Mesendoderm (in vitro differentiated cells): Measurements from ENCODE around the gene WFIKKN1.

Experiments used
- DNase-seq: peaks from one replicate; pipeline ENCODE4 v3.0.0; 2013
- H2AK5ac ChIP-seq: 2 replicates; pipeline ENCODE4 v1.6.1; 2013; ENCODE audit warnings: low read length, inconsistent platforms
- H2BK120ac ChIP-seq: 2 replicates; pipeline ENCODE4 v1.6.1; 2013; ENCODE audit warnings: low read depth, mild to moderate bottlenecking, low read length, moderate library complexity, mixed read lengths
- H2BK15ac ChIP-seq: replicated peaks from 2 replicates; pipeline ENCODE4 v1.6.1; 2013; ENCODE audit warnings: low read depth, mild to moderate bottlenecking, moderate library complexity
- H2BK5ac ChIP-seq: 2 replicates; pipeline ENCODE4 v1.6.1; 2013; ENCODE audit warnings: low read length, inconsistent platforms
- H3K18ac ChIP-seq: 2 replicates; pipeline ENCODE4 v1.6.1; 2013; ENCODE audit warnings: mild to moderate bottlenecking, low read length, mixed read lengths
- H3K23ac ChIP-seq: one replicate; pipeline ENCODE4 v1.6.1; 2013; ENCODE audit warnings: low read length
- H3K27ac ChIP-seq: 2 replicates; pipeline ENCODE4 v1.5.1; 2013; ENCODE audit warnings: low read depth, mild to moderate bottlenecking, inconsistent platforms, low read length, moderate library complexity
- H3K27me3 ChIP-seq: 2 replicates; pipeline ENCODE4 v1.6.1; 2013; ENCODE audit warnings: low read length, control low read depth, mild to moderate bottlenecking, inconsistent platforms; ENCODE audit not compliant: insufficient read depth, poor library complexity
- H3K36me3 ChIP-seq: 2 replicates; pipeline ENCODE4 v1.6.1; 2013; ENCODE audit warnings: low read length, inconsistent platforms; ENCODE audit not compliant: control insufficient read depth, insufficient read depth
- H3K4ac ChIP-seq: one replicate; pipeline ENCODE4 v1.6.1; 2013; ENCODE audit warnings: low read depth, mild to moderate bottlenecking, low read length, moderate library complexity
- H3K4me1 ChIP-seq: 2 replicates; pipeline ENCODE4 v1.6.1; 2013; ENCODE audit warnings: low read depth, low read length, inconsistent platforms; ENCODE audit not compliant: control insufficient read depth
- H3K4me2 ChIP-seq: 2 replicates; pipeline ENCODE4 v1.6.1; 2013; ENCODE audit warnings: low read length
- H3K4me3 ChIP-seq: 2 replicates; pipeline ENCODE4 v1.5.1; 2013; ENCODE audit warnings: mild to moderate bottlenecking, low read length
- H3K56ac ChIP-seq: one replicate; pipeline ENCODE4 v1.6.1; 2013; ENCODE audit warnings: low read length
- H3K79me1 ChIP-seq: 2 replicates; pipeline ENCODE4 v1.6.1; 2013; ENCODE audit warnings: low read length, inconsistent platforms
- H3K79me2 ChIP-seq: 2 replicates; pipeline ENCODE4 v1.6.1; 2013; ENCODE audit warnings: mild to moderate bottlenecking, low read length; ENCODE audit not compliant: control insufficient read depth, insufficient read depth
- H3K9ac ChIP-seq: 2 replicates; pipeline ENCODE4 v1.6.1; 2013; ENCODE audit warnings: low read length, inconsistent platforms
- H4K5ac ChIP-seq: one replicate; pipeline ENCODE4 v1.6.1; 2013; ENCODE audit warnings: low read length
- H4K8ac ChIP-seq: one replicate; pipeline ENCODE4 v1.6.1; 2013; ENCODE audit warnings: low read depth, mild to moderate bottlenecking, control low read depth, low read length, moderate library complexity
- WGBS: extraction: QIAGEN DNeasy Blood & Tissue Kit; methylation state at CpG from one replicate; pipeline ENCODE4 v1.1.7; 2013; ENCODE audit warnings: low lambda C conversion rate, missing lambda C conversion rate; ENCODE audit not compliant: insufficient coverage; ENCODE audit errors: extremely low coverage; 5-methylcytosine and 5-hydroxymethylcytosine counted together

Gene WFIKKN1

GRCh38 chr16:585351-585750 lies 45.4 kb upstream of the WFIKKN1 start:
- no peak overlapping the region for H3K4me2 ChIP-seq
- H4K8ac ChIP-seq: no peak overlapping the region
- no peak overlapping the region for H3K4ac ChIP-seq
- H4K5ac ChIP-seq: no peak overlapping the region
- no peak overlapping the region for H3K18ac ChIP-seq
- H3K4me1 ChIP-seq: no peaks in the 10 kb centered on the region
- no peaks in the 10 kb centered on the region for H3K36me3 ChIP-seq
- H3K79me2 ChIP-seq: peaks cover 4% of the 10 kb centered on the region
- no peak overlapping the region for H2AK5ac ChIP-seq
- DNase-seq: peak; percentile 42
- H3K9ac ChIP-seq: no peak overlapping the region
- H3K23ac ChIP-seq: no peak overlapping the region
- no peak overlapping the region for H2BK120ac ChIP-seq
- no peak overlapping the region for H3K4me3 ChIP-seq
- H3K56ac ChIP-seq: no peak overlapping the region
- no CpG with 5 or more reads among the region's 10 CpGs for WGBS
- H3K79me1 ChIP-seq: peaks cover 2% of the 10 kb centered on the region
- no peaks in the 10 kb centered on the region for H3K27me3 ChIP-seq
- no peak overlapping the region for H3K27ac ChIP-seq
- H2BK5ac ChIP-seq: no peak overlapping the region
- H2BK15ac ChIP-seq: no peak overlapping the region

GRCh38 chr16:586047-586644 lies 44.6 kb upstream of the WFIKKN1 start:
- Histone ChIP-seq H3K4me3 (no peak overlapping the region), H3K4ac (no peak overlapping the region), H2BK15ac (no peak overlapping the region), H3K27me3 (no peaks in the 10 kb centered on the region), H2BK5ac (no peak overlapping the region), H2BK120ac (no peak overlapping the region), H4K5ac (no peak overlapping the region), H3K9ac (no peak overlapping the region), H3K79me1 (peaks cover 10% of the 10 kb centered on the region), H2AK5ac (no peak overlapping the region), H3K4me1 (peaks cover 3% of the 10 kb centered on the region), H3K23ac (no peak overlapping the region), H3K27ac (no peak overlapping the region), H4K8ac (no peak overlapping the region), H3K79me2 (peaks cover 10% of the 10 kb centered on the region), H3K36me3 (no peaks in the 10 kb centered on the region), H3K4me2 (no peak overlapping the region), H3K18ac (no peak overlapping the region), H3K56ac (no peak overlapping the region)
- no peak for DNase-seq
- no CpG with 5 or more reads among the region's 16 CpGs for WGBS

- DNase-seq: no peak
Measured at GRCh38 chr16:586645-587590, 43.9 kb upstream of the WFIKKN1 start.

GRCh38 chr16:588639-588888 lies 42.2 kb upstream of the WFIKKN1 start:
- Histone ChIP-seq H3K36me3 (no peaks in the 10 kb centered on the region), H3K56ac (peak overlapping the region; percentile 100), H4K8ac (no peak overlapping the region), H3K27me3 (no peaks in the 10 kb centered on the region), H3K4me1 (peaks cover 3% of the 10 kb centered on the region), H3K4me2 (peak overlapping the region; percentile 85), H2AK5ac (no peak overlapping the region), H3K79me2 (peaks cover 12% of the 10 kb centered on the region), H3K4me3 (peak overlapping the region; percentile 92), H3K79me1 (peaks cover 14% of the 10 kb centered on the region), H3K9ac (peak overlapping the region; percentile 97), H2BK120ac (no peak overlapping the region), H3K27ac (peak overlapping the region; percentile 97), H2BK15ac (no peak overlapping the region), H4K5ac (no peak overlapping the region), H3K18ac (peak overlapping the region; percentile 53), H3K23ac (peak overlapping the region; percentile 89), H3K4ac (peak overlapping the region; percentile 26), H2BK5ac (peak overlapping the region; percentile 73)
- no CpG with 5 or more reads among the region's 21 CpGs for WGBS
- DNase-seq: peak; percentile 72

More at GRCh38 chr16:586645-587590, 43.9 kb upstream of the WFIKKN1 start:
- Histone ChIP-seq H4K5ac (no peak overlapping the region), H2AK5ac (no peak overlapping the region), H3K23ac (no peak overlapping the region), H4K8ac (no peak overlapping the region), H3K4me2 (no peak overlapping the region), H3K27me3 (no peaks in the 10 kb centered on the region), H2BK15ac (no peak overlapping the region), H3K56ac (no peak overlapping the region), H3K18ac (no peak overlapping the region), H3K9ac (no peak overlapping the region), H2BK120ac (no peak overlapping the region), H3K4me3 (no peak overlapping the region), H3K27ac (no peak overlapping the region), H3K79me2 (peaks cover 12% of the 10 kb centered on the region), H3K4me1 (peaks cover 3% of the 10 kb centered on the region), H2BK5ac (no peak overlapping the region), H3K36me3 (no peaks in the 10 kb centered on the region), H3K79me1 (peaks cover 12% of the 10 kb centered on the region), H3K4ac (no peak overlapping the region)
- WGBS: no CpG with 5 or more reads among the region's 14 CpGs

- H4K8ac ChIP-seq: no peak overlapping the region
- peak overlapping the region; percentile 99 for H2BK5ac ChIP-seq
- WGBS: no CpG with 5 or more reads among the region's 107 CpGs
- peak overlapping the region; percentile 86 for H3K18ac ChIP-seq
- H3K79me2 ChIP-seq: peaks cover 12% of the 10 kb centered on the region
- no peak overlapping the region for H4K5ac ChIP-seq
- H3K56ac ChIP-seq: peak overlapping the region; percentile 100
- no peaks in the 10 kb centered on the region for H3K36me3 ChIP-seq
- peak overlapping the region; percentile 97 for H3K9ac ChIP-seq
- peak overlapping the region; percentile 29 for H3K4ac ChIP-seq
- peak overlapping the region; percentile 85 for H3K4me2 ChIP-seq
- peaks cover 14% of the 10 kb centered on the region for H3K79me1 ChIP-seq
- peak overlapping the region; percentile 92 for H3K4me3 ChIP-seq
- H2BK15ac ChIP-seq: no peak overlapping the region
- H3K27ac ChIP-seq: peak overlapping the region; percentile 97
- H3K4me1 ChIP-seq: peaks cover 3% of the 10 kb centered on the region
- no peaks in the 10 kb centered on the region for H3K27me3 ChIP-seq
- DNase-seq: peak; percentile 97
- H2BK120ac ChIP-seq: no peak overlapping the region
- no peak overlapping the region for H2AK5ac ChIP-seq
- peak overlapping the region; percentile 89 for H3K23ac ChIP-seq
Measured at GRCh38 chr16:588889-589657, 41.7 kb upstream of the WFIKKN1 start.
